Measurements from ENCODE around the gene SDK1.
"Not testable (repeated sequence)": the region's sequence is repeated elsewhere in the genome, so short reads cannot be mapped to it uniquely, and the experiment has no call there.

SDK1 gene

DNA sequence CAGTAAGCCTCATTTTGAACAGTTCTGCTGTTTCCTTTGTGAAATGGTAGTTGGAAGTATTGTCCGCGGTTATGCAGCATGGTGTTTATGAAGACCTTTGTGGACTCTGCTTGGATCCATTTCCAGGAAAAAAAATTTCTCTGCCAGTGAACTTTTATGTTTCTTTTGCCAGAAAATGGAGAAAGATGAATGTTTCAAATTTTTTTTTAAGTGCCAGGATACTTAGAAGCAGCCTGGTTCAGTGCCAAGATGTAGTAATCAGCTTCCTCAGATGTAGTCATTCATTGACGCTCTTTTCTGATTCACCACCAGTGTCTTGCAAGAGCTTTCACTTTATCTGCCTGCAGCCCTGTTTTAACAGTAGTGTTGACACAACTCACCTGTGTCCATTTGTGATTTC, 258.2 kb downstream of the SDK1 start:
- Mint-ChIP-seq H3K4me3 (no peak overlapping the region), H3K27me3 (no peaks in the 10 kb centered on the region), H3K36me3 (no peaks in the 10 kb centered on the region), H3K4me1 (ENCODE audit: low read depth) (peaks cover 7% of the 10 kb centered on the region), H3K9me3 (ENCODE audit: low read depth) (peaks cover 14% of the 10 kb centered on the region), H3K27ac (no peak overlapping the region)

DNA sequence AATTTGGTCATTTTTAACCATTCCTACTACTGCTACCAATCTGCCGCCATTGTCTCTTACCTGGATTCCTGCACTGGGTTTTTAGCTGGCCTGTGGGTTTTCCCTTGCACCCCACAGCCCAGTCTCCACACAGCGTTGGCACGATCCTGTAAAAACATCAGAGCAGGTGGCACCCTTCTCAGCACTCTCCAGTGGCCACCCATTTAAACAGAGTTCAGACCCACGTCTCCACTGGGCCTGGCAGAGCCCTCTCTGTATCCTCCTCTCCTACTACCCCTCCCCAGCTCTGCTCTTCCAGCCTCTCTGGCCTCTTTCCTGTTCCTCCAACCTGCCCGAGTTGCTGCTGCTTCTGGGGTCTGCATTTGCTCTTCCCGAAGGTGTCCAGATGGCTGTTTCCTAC, 259.4 kb downstream of the SDK1 start:
- no peaks in the 10 kb centered on the region for H3K27me3 Mint-ChIP-seq
- H3K36me3 Mint-ChIP-seq, result no peaks in the 10 kb centered on the region
- H3K4me3 Mint-ChIP-seq, result no peak overlapping the region
- peaks cover 4% of the 10 kb centered on the region for H3K9me3 Mint-ChIP-seq (ENCODE audit: low read depth)
- peaks cover 15% of the 10 kb centered on the region for H3K4me1 Mint-ChIP-seq (ENCODE audit: low read depth)
- no peak overlapping the region for H3K27ac Mint-ChIP-seq

DNA sequence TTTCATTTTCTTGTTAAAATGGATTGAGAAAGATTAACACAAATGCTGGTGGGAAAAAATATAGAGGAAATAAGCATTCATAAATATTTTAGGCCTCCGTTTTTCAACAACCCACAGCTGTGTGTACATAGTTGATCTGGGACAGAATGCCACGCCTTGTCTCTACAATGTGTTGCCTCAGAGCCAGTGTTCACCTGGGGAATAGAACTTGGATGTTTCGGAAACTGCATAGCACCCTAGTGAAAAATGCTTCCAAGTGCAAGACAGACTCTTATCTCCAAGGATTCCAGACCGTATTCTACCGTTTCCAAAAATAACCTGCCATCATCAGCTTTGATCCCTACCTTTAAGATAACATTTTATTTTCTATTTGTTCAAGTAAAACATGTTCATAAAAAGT, 260.9 kb downstream of the SDK1 start:
- H3K4me1 Mint-ChIP-seq (ENCODE audit: low read depth), result peaks cover 19% of the 10 kb centered on the region
- H3K27ac Mint-ChIP-seq, result no peak overlapping the region
- H3K27me3 Mint-ChIP-seq, result no peaks in the 10 kb centered on the region
- no peaks in the 10 kb centered on the region for H3K9me3 Mint-ChIP-seq (ENCODE audit: low read depth)
- no peaks in the 10 kb centered on the region for H3K36me3 Mint-ChIP-seq
- no peak overlapping the region for H3K4me3 Mint-ChIP-seq

- peak overlapping the region; percentile 17 for H3K4me3 Mint-ChIP-seq
- H3K27me3 Mint-ChIP-seq, result no peaks in the 10 kb centered on the region
- H3K9me3 Mint-ChIP-seq (ENCODE audit: low read depth), result no peaks in the 10 kb centered on the region
- peaks cover 19% of the 10 kb centered on the region for H3K4me1 Mint-ChIP-seq (ENCODE audit: low read depth)
- no peaks in the 10 kb centered on the region for H3K36me3 Mint-ChIP-seq
- no peak overlapping the region for H3K27ac Mint-ChIP-seq
Measured at GRCh38 chr7:3564231-3564630, 263.2 kb downstream of the SDK1 start.

GRCh38 chr7:3568516-3568915, 267.5 kb downstream of the SDK1 start:
- no peak overlapping the region for H3K27ac Mint-ChIP-seq
- H3K4me3 Mint-ChIP-seq, result no peak overlapping the region
- H3K9me3 Mint-ChIP-seq (ENCODE audit: low read depth), result no peaks in the 10 kb centered on the region
- H3K36me3 Mint-ChIP-seq, result no peaks in the 10 kb centered on the region
- peaks cover 16% of the 10 kb centered on the region for H3K4me1 Mint-ChIP-seq (ENCODE audit: low read depth)
- no peaks in the 10 kb centered on the region for H3K27me3 Mint-ChIP-seq

GRCh38 chr7:3569643-3570042, 268.6 kb downstream of the SDK1 start:
- H3K4me3 Mint-ChIP-seq, result no peak overlapping the region
- peaks cover 2% of the 10 kb centered on the region for H3K27me3 Mint-ChIP-seq
- H3K4me1 Mint-ChIP-seq (ENCODE audit: low read depth), result peaks cover 11% of the 10 kb centered on the region
- H3K36me3 Mint-ChIP-seq, result no peaks in the 10 kb centered on the region
- no peaks in the 10 kb centered on the region for H3K9me3 Mint-ChIP-seq (ENCODE audit: low read depth)
- H3K27ac Mint-ChIP-seq, result no peak overlapping the region

DNA sequence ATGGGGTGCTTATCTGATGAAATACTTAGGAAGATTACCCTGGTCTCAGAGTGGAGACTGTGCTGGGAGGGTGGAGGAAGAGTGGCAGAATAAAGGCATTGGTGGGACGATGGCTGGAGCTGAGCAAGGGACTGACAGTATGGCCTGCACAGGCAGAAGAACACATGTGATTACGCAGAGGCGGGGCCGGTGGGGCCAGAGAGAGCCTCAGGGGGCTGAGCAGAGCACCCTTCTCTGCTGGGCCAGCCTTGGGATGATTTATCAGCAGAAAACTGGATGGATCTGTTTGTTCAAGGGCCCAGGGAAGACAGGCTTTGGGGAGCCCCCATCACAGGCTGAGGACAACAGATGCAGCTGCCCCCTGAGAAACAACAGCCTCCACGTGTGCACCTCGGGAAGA, 272.1 kb downstream of the SDK1 start:
- no peaks in the 10 kb centered on the region for H3K4me1 Mint-ChIP-seq (ENCODE audit: low read depth)
- no peak overlapping the region for H3K4me3 Mint-ChIP-seq
- H3K27me3 Mint-ChIP-seq, result peaks cover 2% of the 10 kb centered on the region
- no peaks in the 10 kb centered on the region for H3K9me3 Mint-ChIP-seq (ENCODE audit: low read depth)
- H3K27ac Mint-ChIP-seq, result no peak overlapping the region
- peaks cover 2% of the 10 kb centered on the region for H3K36me3 Mint-ChIP-seq

DNA sequence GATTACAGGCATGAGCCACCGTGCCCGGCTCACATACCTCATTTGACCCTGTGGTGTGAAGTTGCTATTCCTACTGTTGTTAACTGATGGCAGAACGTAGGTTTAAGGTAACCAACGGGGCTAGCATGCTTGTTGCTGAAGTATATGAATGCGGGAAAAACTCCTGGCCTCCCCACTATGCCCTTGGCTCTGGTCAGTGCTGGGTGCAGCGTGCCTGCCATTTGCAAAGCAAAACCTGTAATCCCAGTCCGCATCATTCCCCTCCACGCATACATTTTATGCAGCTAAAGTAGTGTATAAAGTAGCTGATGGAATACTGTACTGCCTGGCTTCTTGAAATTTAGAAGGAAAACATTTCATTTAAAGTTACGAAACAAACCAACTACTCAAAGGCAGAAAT, 273.3 kb downstream of the SDK1 start:
- no peaks in the 10 kb centered on the region for H3K4me1 Mint-ChIP-seq (ENCODE audit: low read depth)
- no peaks in the 10 kb centered on the region for H3K9me3 Mint-ChIP-seq (ENCODE audit: low read depth)
- peaks cover 2% of the 10 kb centered on the region for H3K27me3 Mint-ChIP-seq
- no peak overlapping the region for H3K27ac Mint-ChIP-seq
- peaks cover 2% of the 10 kb centered on the region for H3K36me3 Mint-ChIP-seq
- H3K4me3 Mint-ChIP-seq, result no peak overlapping the region

DNA sequence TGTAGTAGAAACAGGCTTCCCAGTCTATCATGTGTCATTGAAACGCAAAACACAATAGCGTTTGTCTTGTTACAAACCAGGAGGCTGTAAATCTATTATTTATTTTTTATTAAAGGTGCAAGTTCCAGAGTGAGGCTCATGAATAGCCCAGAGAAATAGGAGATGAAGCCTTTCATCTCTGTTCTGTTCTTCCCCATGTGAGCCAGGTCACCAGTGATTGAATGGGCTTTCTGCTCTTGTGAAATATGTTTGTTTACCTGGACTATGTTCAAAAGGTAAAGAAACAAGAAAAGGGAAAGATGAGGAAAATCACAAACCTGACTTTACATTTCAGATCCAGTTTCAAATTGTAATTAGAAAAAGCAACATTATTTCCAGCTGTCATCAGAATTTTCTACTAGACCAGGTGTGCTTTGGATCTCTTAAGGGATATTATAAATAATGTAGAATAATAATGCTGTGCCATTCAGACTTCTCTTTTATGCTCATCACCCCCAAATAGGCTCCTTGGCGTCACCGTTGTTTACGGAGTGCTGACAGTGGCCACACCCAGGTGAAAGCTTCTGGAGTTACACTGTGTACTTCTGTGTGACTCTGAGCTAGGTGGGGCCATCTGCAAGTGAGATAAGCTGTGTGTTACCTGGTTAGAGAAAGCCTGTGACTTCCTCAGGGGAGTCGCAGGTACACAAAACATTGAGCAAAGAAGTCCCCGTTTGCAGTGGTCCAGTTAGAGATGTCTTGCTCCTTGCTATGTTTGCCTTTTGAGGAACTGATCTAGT, 274.9 kb downstream of the SDK1 start:
- Mint-ChIP-seq H3K36me3 (peaks cover 2% of the 10 kb centered on the region), H3K27me3 (peaks cover 2% of the 10 kb centered on the region), H3K4me3 (no peak overlapping the region), H3K27ac (no peak overlapping the region), H3K9me3 (ENCODE audit: low read depth) (no peaks in the 10 kb centered on the region), H3K4me1 (ENCODE audit: low read depth) (no peaks in the 10 kb centered on the region)

- Mint-ChIP-seq H3K36me3 (peaks cover 2% of the 10 kb centered on the region), H3K27ac (no peak overlapping the region)
Measured at GRCh38 chr7:3578399-3578798, 277.3 kb downstream of the SDK1 start.

GRCh38 chr7:3579638-3580219, 278.7 kb downstream of the SDK1 start:
- Mint-ChIP-seq H3K4me3 (no peak overlapping the region), H3K27ac (no peak overlapping the region), H3K27me3 (no peaks in the 10 kb centered on the region), H3K4me1 (ENCODE audit: low read depth) (no peaks in the 10 kb centered on the region), H3K9me3 (ENCODE audit: low read depth) (no peaks in the 10 kb centered on the region), H3K36me3 (peaks cover 2% of the 10 kb centered on the region)

More at GRCh38 chr7:3578399-3578798, 277.3 kb downstream of the SDK1 start:
- H3K4me3 Mint-ChIP-seq, result no peak overlapping the region
- H3K9me3 Mint-ChIP-seq (ENCODE audit: low read depth), result no peaks in the 10 kb centered on the region
- no peaks in the 10 kb centered on the region for H3K4me1 Mint-ChIP-seq (ENCODE audit: low read depth)
- peaks cover 2% of the 10 kb centered on the region for H3K27me3 Mint-ChIP-seq

DNA sequence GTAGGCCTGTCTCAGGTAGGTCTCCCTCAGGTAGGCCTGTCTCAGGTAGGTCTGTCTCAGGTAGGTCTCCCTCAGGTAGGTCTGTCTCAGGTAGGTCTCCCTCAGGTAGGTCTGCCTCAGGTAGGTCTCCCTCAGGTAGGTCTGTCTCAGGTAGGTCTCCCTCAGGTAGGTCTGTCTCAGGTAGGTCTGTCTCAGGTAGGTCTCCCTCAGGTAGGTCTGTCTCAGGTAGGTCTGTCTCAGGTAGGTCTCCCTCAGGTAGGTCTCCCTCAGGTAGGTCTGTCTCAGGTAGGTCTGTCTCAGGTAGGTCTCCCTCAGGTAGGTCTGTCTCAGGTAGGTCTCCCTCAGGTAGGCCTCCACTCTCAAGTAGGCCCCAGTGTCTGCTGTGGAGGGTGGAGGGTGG, 281.1 kb downstream of the SDK1 start:
- H3K4me1 Mint-ChIP-seq (ENCODE audit: low read depth); H3K4me3 Mint-ChIP-seq; H3K27me3 Mint-ChIP-seq; H3K9me3 Mint-ChIP-seq (ENCODE audit: low read depth); H3K27ac Mint-ChIP-seq; H3K36me3 Mint-ChIP-seq: not testable (repeated sequence)

DNA sequence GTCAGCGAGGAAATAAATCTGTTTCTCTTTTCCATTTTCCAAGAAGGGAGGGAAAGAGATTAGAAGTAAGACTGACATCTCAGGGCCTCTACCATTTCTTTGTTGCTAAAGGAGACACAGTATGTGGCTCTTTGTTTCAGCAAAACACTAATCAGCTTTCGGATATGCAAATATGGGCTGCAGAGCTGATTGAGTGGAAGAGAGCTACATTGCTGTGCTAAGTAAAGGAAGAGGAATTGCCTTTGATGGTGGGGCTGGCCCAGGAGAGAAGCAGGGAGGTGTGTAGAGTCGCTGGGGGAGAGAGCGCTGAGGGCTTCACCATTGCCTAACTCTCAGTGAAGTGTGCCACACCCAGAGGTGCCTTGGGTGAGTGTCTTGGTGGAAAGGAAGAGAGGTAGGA, 284.8 kb downstream of the SDK1 start:
- Mint-ChIP-seq H3K4me1 (ENCODE audit: low read depth) (peaks cover 2% of the 10 kb centered on the region), H3K27ac (no peak overlapping the region), H3K9me3 (ENCODE audit: low read depth) (no peaks in the 10 kb centered on the region), H3K27me3 (no peaks in the 10 kb centered on the region), H3K36me3 (no peaks in the 10 kb centered on the region), H3K4me3 (no peak overlapping the region)

GRCh38 chr7:3588341-3588740, 287.3 kb downstream of the SDK1 start:
- Mint-ChIP-seq H3K27me3 (no peaks in the 10 kb centered on the region), H3K36me3 (no peaks in the 10 kb centered on the region), H3K9me3 (ENCODE audit: low read depth) (no peaks in the 10 kb centered on the region), H3K4me1 (ENCODE audit: low read depth) (peaks cover 2% of the 10 kb centered on the region), H3K27ac (no peak overlapping the region), H3K4me3 (no peak overlapping the region)

- Mint-ChIP-seq H3K4me3 (no peak overlapping the region), H3K36me3 (no peaks in the 10 kb centered on the region), H3K4me1 (ENCODE audit: low read depth) (peaks cover 2% of the 10 kb centered on the region), H3K27ac (no peak overlapping the region), H3K27me3 (no peaks in the 10 kb centered on the region), H3K9me3 (ENCODE audit: low read depth) (no peaks in the 10 kb centered on the region)
Measured at GRCh38 chr7:3589752-3590151, 288.7 kb downstream of the SDK1 start.

GRCh38 chr7:3591219-3591618, 290.2 kb downstream of the SDK1 start:
- no peak overlapping the region for H3K27ac Mint-ChIP-seq
- H3K4me3 Mint-ChIP-seq, result no peak overlapping the region
- H3K36me3 Mint-ChIP-seq, result no peaks in the 10 kb centered on the region
- no peaks in the 10 kb centered on the region for H3K27me3 Mint-ChIP-seq
- peaks cover 2% of the 10 kb centered on the region for H3K4me1 Mint-ChIP-seq (ENCODE audit: low read depth)
- H3K9me3 Mint-ChIP-seq (ENCODE audit: low read depth), result no peaks in the 10 kb centered on the region

Data from activated naive CD8-positive, alpha-beta T cell (primary cell).